GM12878 (cell line): ENCODE measurements around the gene ADGRL2. TPM values are rescaled to one million over a fixed set of nuclear protein-coding genes. Genes with fewer than 3 reads are reported as not detected.

ENCODE experiments used
- ATAC-seq: fragments of 200-7000 bp; cut with Tn5 transposase; 3 replicates; pipeline ENCODE4 v1.9.1; 2020; ENCODE audit warnings: mild to moderate bottlenecking, moderate library complexity
- BruUV-seq: library from RNA; stranded (reverse); fragments of 400-500 nt; replicated peaks from 2 replicates; lab custom pipeline; 2021; lab: Mats Ljungman, UMichigan
- CTCF ChIA-PET: fragments of 300-600 bp; sonication (Branson Sonifier 250); formaldehyde crosslinking; extraction: SDS; loops from one replicate; lab custom pipeline; 2021; ENCODE audit warnings: inconsistent platforms; lab: Yijun Ruan, JAX
- POLR2A ChIA-PET: fragments of 350-600 bp; formaldehyde crosslinking; extraction: SDS; loops from one replicate; lab custom pipeline; 2021; ENCODE audit warnings: inconsistent platforms; lab: Charles Lee
- RAD21 ChIA-PET: fragments of 300-600 bp; sonication (Branson Sonifier 250); formaldehyde crosslinking; loops from one replicate; lab custom pipeline; 2023; ENCODE audit warnings: antibody characterized with exemption; ENCODE audit not compliant: unreplicated experiment; lab: Charles Lee
- SMC1A ChIA-PET: fragments of 300-600 bp; sonication (Branson Sonifier 250); formaldehyde crosslinking; loops from one replicate; lab custom pipeline; 2023; ENCODE audit not compliant: unreplicated experiment, uncharacterized antibody; lab: Charles Lee
- DNase-seq: peaks from one replicate; pipeline ENCODE4 v3.0.0-alpha.2; 2011; ENCODE audit warnings: low read depth, low spot score
- FAIRE-seq: peaks from 3 replicates; lab custom pipeline; 2011; peaks lifted over from hg19 to GRCh38; lab: Jason Lieb, UNC
- H2AFZ ChIP-seq: 2 replicates; pipeline ENCODE4 v1.6.0; 2011; ENCODE audit warnings: low read depth, low read length, control low read depth; ENCODE audit not compliant: control insufficient read depth
- H3K27ac ChIP-seq: 2 replicates; pipeline ENCODE4 v1.5.1; 2011; ENCODE audit warnings: control low read depth; ENCODE audit not compliant: control insufficient read depth, insufficient read depth
- H3K27me3 ChIP-seq, 2 experiments: replicated peaks in 1 of 2; 2 replicates each; pipeline versions ENCODE4 v1.6.0 to v1.6.1; 2011; ENCODE audit warnings: low read length in 1 of 2; ENCODE audit not compliant: control insufficient read depth in 2 of 2, insufficient read depth in 2 of 2
- H3K36me3 ChIP-seq, 2 experiments: 2 replicates each; pipeline ENCODE4 v1.5.1; 2011; ENCODE audit warnings: low read length in 1 of 2; ENCODE audit not compliant: control insufficient read depth in 2 of 2, insufficient read depth in 2 of 2
- H3K4me1 ChIP-seq: 2 replicates; pipeline ENCODE4 v1.6.1; 2011; ENCODE audit warnings: mild to moderate bottlenecking, low read length, moderate library complexity, mixed read lengths; ENCODE audit not compliant: control insufficient read depth, insufficient read depth
- H3K4me2 ChIP-seq: 2 replicates; pipeline ENCODE4 v1.6.0; 2011; ENCODE audit warnings: control low read depth; ENCODE audit not compliant: control insufficient read depth, insufficient read depth
- H3K4me3 ChIP-seq: fragments of 200-600 bp; sonication (generic); 2 replicates; pipeline ENCODE4 v1.5.1; 2016
- H3K79me2 ChIP-seq: 2 replicates; pipeline ENCODE4 v1.6.0; 2011; ENCODE audit warnings: low read length; ENCODE audit not compliant: control insufficient read depth, insufficient read depth
- H3K9ac ChIP-seq: 2 replicates; pipeline ENCODE4 v1.8.0; 2011; ENCODE audit warnings: low read length, control low read depth, mixed read lengths; ENCODE audit not compliant: control insufficient read depth, insufficient read depth
- H3K9me3 ChIP-seq: replicated peaks from 3 replicates; pipeline ENCODE4 v1.5.1; 2011; ENCODE audit warnings: mild to moderate bottlenecking, low read length; ENCODE audit not compliant: control insufficient read depth, insufficient read depth
- H4K20me1 ChIP-seq: 2 replicates; pipeline ENCODE4 v1.6.0; 2011; ENCODE audit not compliant: control insufficient read depth, insufficient read depth
- LARP7 ChIP-seq: fragments of 450-650 bp; IDR thresholded peaks from 2 replicates; pipeline ENCODE4 v1.6.1; 2017; ENCODE audit warnings: mild to moderate bottlenecking
- NFIC ChIP-seq: IDR thresholded peaks from 2 replicates; pipeline ENCODE4 v1.6.1; 2012; ENCODE audit warnings: low read depth, mild to moderate bottlenecking, inconsistent platforms, low read length, moderate library complexity
- NR2C1 ChIP-seq: fragments of 450-650 bp; IDR thresholded peaks from 2 replicates; pipeline ENCODE4 v1.6.1; 2017; ENCODE audit warnings: antibody characterized with exemption, mild to moderate bottlenecking, moderate library complexity
- RAD21 ChIP-seq: IDR thresholded peaks from 2 replicates; pipeline ENCODE4 v1.6.1; 2011; ENCODE audit warnings: mild to moderate bottlenecking, low read depth, low read length, moderate library complexity; ENCODE audit not compliant: insufficient read depth
- RB1 ChIP-seq: fragments of 450-650 bp; formaldehyde crosslinking; IDR thresholded peaks from 2 replicates; pipeline ENCODE4 v1.6.1; 2017; ENCODE audit warnings: mild to moderate bottlenecking, borderline replicate concordance
- RELA ChIP-seq: fragments of 450-650 bp; IDR thresholded peaks from 2 replicates; pipeline ENCODE4 v1.8.0; 2014; ENCODE audit warnings: borderline replicate concordance; ENCODE audit not compliant: partially characterized antibody
- SIX5 ChIP-seq: IDR thresholded peaks from 2 replicates; pipeline ENCODE4 v1.6.1; 2011; ENCODE audit warnings: mild to moderate bottlenecking, low read depth, low read length, moderate library complexity; ENCODE audit not compliant: severe bottlenecking
- TCF7 ChIP-seq: IDR thresholded peaks from 2 replicates; pipeline ENCODE4 v1.6.1; 2014; ENCODE audit warnings: antibody characterized with exemption, borderline replicate concordance
- ZNF592 ChIP-seq: fragments of 450-650 bp; IDR thresholded peaks from 2 replicates; pipeline ENCODE4 v1.6.1; 2017; ENCODE audit warnings: mild to moderate bottlenecking, moderate library complexity
- WGBS: methylation state at CpG from one replicate; pipeline ENCODE4 v1.1.6; 2016; ENCODE audit warnings: low lambda C conversion rate; ENCODE audit not compliant: insufficient replicate concordance, insufficient coverage; ENCODE audit errors: missing lambda C conversion rate; 5-methylcytosine and 5-hydroxymethylcytosine counted together
- in situ Hi-C: fragments of 300-500 bp; cut with MboI; formaldehyde crosslinking; loops from 9 replicates; pipeline ENCODE4 v1.14.3; 2018; ENCODE audit warnings: mixed read lengths
- intact Hi-C: fragments of 100-400 bp; cut with micrococcal nuclease; formaldehyde crosslinking; loops from one replicate; pipeline ENCODE4 v1.14.2; 2022; ENCODE audit not compliant: unreplicated experiment
- polyA plus RNA-seq, 11 experiments: library from polyadenylated mRNA; depleted of rRNA in 4 of 11; unstranded in 6 of 11; stranded (reverse) in 5 of 11; fragments of >200 nt; fragmentation: Nextera tagmentation in 4 of 11; fragmentation: Illumina TruSeq in 1 of 11; extraction: Ambion mirVana in 4 of 11; extraction: Trizol in 1 of 11; gene quantifications; 1 replicate in 1 of 11; 2 replicates in 10 of 11; pipeline versions ENCODE4 v1.2.1 to v1.2.3, GENCODE V29; 2011 to 2016; ENCODE audit warnings: inconsistent platforms in 2 of 11, missing spikeins in 2 of 11, low read depth in 1 of 11
- total RNA-seq, 4 experiments: library from RNA; depleted of rRNA in 3 of 4; stranded (reverse); fragments of >200 nt in 3 of 4; fragmentation: Illumina TruSeq in 1 of 4; extraction: Trizol in 1 of 4; gene quantifications; 2 replicates each; pipeline versions ENCODE4 v1.2.1 to v1.2.3, GENCODE V29; 2013 to 2021
- TF ChIP-seq, protein P1 (sequence below): fragments of 450-650 bp; formaldehyde crosslinking; IDR thresholded peaks from 2 replicates; pipeline ENCODE4 v1.4.0; 2022; ENCODE audit warnings: mild to moderate bottlenecking, moderate library complexity
- TF ChIP-seq, protein P2 (sequence below): IDR thresholded peaks from 2 replicates; pipeline ENCODE4 v1.6.1; 2011; ENCODE audit warnings: low read depth, low read length, improper control_type of control experiment, borderline replicate concordance
- TF ChIP-seq, protein P3 (sequence below): IDR thresholded peaks from 2 replicates; pipeline ENCODE4 v1.6.1; 2012; ENCODE audit warnings: low read depth, low read length, improper control_type of control experiment
- TF ChIP-seq, protein P4 (sequence below): IDR thresholded peaks from 2 replicates; pipeline ENCODE4 v1.6.1; 2012; ENCODE audit warnings: low read depth, low read length, improper control_type of control experiment

Gene ADGRL2
- total and polyA plus RNA-seq, 10 of the 15 experiments (the other 5 are each of a cell fraction or from before 2014, with no cell fraction given), result 0.03 to 13.6 (median 0.21) TPM

DNA sequence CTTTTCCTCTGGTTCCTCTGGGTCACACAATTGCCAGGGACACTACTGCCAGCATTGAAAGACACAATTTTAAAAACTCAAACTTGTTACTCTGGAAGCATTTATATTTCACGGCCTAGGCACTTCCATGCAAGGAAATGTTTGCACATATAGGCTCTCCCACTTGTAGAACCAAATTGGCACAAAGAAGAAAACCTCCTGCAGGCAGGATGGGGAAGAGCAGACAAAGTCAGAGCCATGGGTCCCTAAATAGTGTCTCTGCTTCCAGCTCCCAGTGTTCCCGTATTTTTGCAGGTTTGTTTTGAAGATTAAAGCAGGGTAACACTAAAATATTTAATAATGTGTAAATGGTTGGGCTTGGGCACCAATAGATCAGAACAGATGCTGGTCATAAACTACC lies 19.0 kb upstream of the ADGRL2 start (continued):
- TF ChIP-seq, protein P1, sequence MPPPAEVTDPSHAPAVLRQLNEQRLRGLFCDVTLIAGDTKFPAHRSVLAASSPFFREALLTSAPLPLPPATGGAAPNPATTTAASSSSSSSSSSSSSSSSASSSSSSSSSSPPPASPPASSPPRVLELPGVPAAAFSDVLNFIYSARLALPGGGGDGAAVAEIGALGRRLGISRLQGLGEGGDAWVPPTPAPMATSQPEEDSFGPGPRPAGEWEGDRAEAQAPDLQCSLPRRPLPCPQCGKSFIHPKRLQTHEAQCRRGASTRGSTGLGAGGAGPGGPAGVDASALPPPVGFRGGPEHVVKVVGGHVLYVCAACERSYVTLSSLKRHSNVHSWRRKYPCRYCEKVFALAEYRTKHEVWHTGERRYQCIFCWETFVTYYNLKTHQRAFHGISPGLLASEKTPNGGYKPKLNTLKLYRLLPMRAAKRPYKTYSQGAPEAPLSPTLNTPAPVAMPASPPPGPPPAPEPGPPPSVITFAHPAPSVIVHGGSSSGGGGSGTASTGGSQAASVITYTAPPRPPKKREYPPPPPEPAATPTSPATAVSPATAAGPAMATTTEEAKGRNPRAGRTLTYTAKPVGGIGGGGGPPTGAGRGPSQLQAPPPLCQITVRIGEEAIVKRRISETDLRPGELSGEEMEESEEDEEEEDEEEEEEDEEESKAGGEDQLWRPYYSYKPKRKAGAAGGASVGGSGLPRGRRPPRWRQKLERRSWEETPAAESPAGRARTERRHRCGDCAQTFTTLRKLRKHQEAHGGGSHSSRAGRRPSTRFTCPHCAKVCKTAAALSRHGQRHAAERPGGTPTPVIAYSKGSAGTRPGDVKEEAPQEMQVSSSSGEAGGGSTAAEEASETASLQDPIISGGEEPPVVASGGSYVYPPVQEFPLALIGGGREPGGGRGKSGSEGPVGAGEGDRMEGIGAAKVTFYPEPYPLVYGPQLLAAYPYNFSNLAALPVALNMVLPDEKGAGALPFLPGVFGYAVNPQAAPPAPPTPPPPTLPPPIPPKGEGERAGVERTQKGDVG, result no peak
- no peak for TF ChIP-seq LARP7
- TF ChIP-seq, all 136 proteins: peak for 0

GRCh38 chr1:81792184-81792583 lies 8.6 kb upstream of the ADGRL2 start:
- TF ChIP-seq SIX5, result no peak
- TF ChIP-seq TCF7, result no peak
- no peak for TF ChIP-seq RAD21
- no peak for TF ChIP-seq RB1
- TF ChIP-seq, protein P2, sequence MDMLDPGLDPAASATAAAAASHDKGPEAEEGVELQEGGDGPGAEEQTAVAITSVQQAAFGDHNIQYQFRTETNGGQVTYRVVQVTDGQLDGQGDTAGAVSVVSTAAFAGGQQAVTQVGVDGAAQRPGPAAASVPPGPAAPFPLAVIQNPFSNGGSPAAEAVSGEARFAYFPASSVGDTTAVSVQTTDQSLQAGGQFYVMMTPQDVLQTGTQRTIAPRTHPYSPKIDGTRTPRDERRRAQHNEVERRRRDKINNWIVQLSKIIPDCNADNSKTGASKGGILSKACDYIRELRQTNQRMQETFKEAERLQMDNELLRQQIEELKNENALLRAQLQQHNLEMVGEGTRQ, result no peak
- TF ChIP-seq ZNF592, result no peak
- no peak for TF ChIP-seq NR2C1
- TF ChIP-seq NFIC, result no peak
- TF ChIP-seq, protein P3, sequence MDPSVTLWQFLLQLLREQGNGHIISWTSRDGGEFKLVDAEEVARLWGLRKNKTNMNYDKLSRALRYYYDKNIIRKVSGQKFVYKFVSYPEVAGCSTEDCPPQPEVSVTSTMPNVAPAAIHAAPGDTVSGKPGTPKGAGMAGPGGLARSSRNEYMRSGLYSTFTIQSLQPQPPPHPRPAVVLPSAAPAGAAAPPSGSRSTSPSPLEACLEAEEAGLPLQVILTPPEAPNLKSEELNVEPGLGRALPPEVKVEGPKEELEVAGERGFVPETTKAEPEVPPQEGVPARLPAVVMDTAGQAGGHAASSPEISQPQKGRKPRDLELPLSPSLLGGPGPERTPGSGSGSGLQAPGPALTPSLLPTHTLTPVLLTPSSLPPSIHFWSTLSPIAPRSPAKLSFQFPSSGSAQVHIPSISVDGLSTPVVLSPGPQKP, result no peak
- TF ChIP-seq, protein P4, sequence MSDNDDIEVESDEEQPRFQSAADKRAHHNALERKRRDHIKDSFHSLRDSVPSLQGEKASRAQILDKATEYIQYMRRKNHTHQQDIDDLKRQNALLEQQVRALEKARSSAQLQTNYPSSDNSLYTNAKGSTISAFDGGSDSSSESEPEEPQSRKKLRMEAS, result no peak
- no peak for TF ChIP-seq RELA
- TF ChIP-seq, all 136 proteins: peak for 0
- no peak for DNase-seq
- ChIA-PET POLR2A (no interaction called here), CTCF (no interaction called here), RAD21 (no interaction called here), SMC1A (interaction anchor here (1.5 kb wide), 1 partner anchor 11 kb away, joined by 3 read pairs; no protein-coding TSS in a partner anchor)
- no peak overlapping the region for H3K27ac ChIP-seq
- FAIRE-seq, result no peak
- no peak overlapping the region for H3K4me3 ChIP-seq
- in situ Hi-C loops, result no loop called here
- no peak overlapping the region for H3K4me2 ChIP-seq
- no peaks in the 10 kb centered on the region for H3K79me2 ChIP-seq
- no peaks in the 10 kb centered on the region for H3K9me3 ChIP-seq
- H2AFZ ChIP-seq, result no peak overlapping the region
- BruUV-seq, result no TSS peak
- no peaks in the 10 kb centered on the region for H3K27me3 ChIP-seq
- H3K36me3 ChIP-seq, result no peaks in the 10 kb centered on the region
- intact Hi-C loops, result no loop called here
- no peak for ATAC-seq
- H3K4me1 ChIP-seq, result no peaks in the 10 kb centered on the region
- H4K20me1 ChIP-seq, result no peaks in the 10 kb centered on the region
- H3K9ac ChIP-seq, result no peak overlapping the region
- WGBS, result 91% methylated on average over 2 of the region's 2 CpGs
